ENCODE measurements around the gene COL5A2. TPM values are rescaled to one million over a fixed set of nuclear protein-coding genes. Genes with fewer than 3 reads are reported as not detected.

The COL5A2 gene
- total and polyA plus RNA-seq, 9 of the 15 experiments (the other 6 are each of a cell fraction or from before 2014, with no cell fraction given): 0.01 to 0.54 (median 0.19) TPM

DNA sequence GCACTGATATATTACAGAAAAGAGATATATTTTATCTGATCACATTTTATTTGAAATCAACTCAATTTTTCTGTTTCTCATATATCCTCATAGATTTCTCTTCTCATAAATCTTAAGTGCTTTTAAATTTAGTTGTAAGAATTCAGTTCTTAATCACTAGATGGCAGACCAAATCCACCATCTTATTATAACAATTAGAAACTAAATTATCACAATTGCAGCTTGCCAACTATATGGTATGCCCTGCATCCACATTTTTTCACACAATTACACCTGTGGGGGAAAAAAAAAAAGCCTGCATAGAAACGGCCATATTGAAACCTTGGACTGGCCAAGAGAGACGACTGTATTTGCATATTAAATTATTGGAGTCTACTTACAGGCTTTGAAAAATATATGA lies 64.4 kb downstream of the COL5A2 start:
- intact Hi-C loops (cut with micrococcal nuclease): no loop called here
- CTCF ChIA-PET (ENCODE audit: low intra/inter-chr PET ratio): no interaction called here
- no peak for FAIRE-seq

DNA sequence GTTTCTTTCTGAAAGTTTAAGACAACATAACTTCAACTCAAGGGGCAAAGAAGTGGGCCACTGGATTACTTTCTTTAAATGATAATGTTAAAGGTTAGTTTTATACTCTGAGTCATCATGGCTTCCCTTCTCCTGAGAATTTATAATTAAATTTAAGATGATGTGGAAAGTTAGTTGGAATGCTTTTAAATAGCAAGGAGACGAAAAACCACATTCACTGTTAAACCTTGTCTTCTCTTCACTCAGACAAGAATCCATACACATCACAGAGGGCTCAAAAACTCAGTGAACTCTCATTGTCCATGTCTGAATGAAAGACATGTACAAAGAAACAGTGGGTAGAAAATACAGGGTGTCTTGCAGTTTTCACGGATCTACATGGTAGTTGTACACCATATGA lies 65.6 kb downstream of the COL5A2 start:
- H4K20me1 ChIP-seq (replicated peaks; ENCODE audit: control insufficient read depth, insufficient read depth, low read length): no peaks in the 10 kb centered on the region
- no peak overlapping the region for H3K4me3 ChIP-seq
- ChIA-PET POLR2A (no interaction called here), CTCF (ENCODE audit: low intra/inter-chr PET ratio) (no interaction called here)
- 8% methylated on average over 2 of the region's 2 CpGs for WGBS (ENCODE audit: insufficient coverage, low coverage, missing lambda C conversion rate)
- no peaks in the 10 kb centered on the region for H3K9me1 ChIP-seq (ENCODE audit: control insufficient read depth, insufficient read depth, low read length)
- H3K27me3 ChIP-seq (ENCODE audit: control insufficient read depth in 2 of 2, insufficient read depth in 2 of 2, low read length in 2 of 2): no peaks in the 10 kb centered on the region
- H3K4me1 ChIP-seq (replicated peaks in 1 of 2; ENCODE audit: control insufficient read depth in 2 of 2, insufficient read depth in 2 of 2, low read length in 2 of 2): no peaks in the 10 kb centered on the region
- in situ Hi-C loops (cut with MboI) (no loop called here), intact Hi-C loops (cut with micrococcal nuclease) (no loop called here)
- H3K79me2 ChIP-seq (ENCODE audit: control insufficient read depth, insufficient read depth, low read length): no peaks in the 10 kb centered on the region
- H3K27ac ChIP-seq (ENCODE audit: extremely low read depth, low read depth, low read length): no peak overlapping the region
- DNase-seq (ENCODE audit: extremely low read depth in 1 of 4, low spot score in 3 of 4) (no peak), ATAC-seq (no peak), FAIRE-seq (no peak)
- H3K9ac ChIP-seq (ENCODE audit: insufficient read depth in 1 of 2, low read depth in 2 of 2, low read length in 2 of 2): no peak overlapping the region
- H3K4me2 ChIP-seq (ENCODE audit: insufficient read depth, low read length): no peak overlapping the region
- no TSS peak for BruUV-seq (replicated peaks)
- no peak for TF ChIP-seq ZNF143 (CRISPR knock-in tag; IDR thresholded peaks at IDR 0.05)
- TF ChIP-seq TARDBP (IDR thresholded peaks at IDR 0.05): no peak
- TF ChIP-seq TBL1XR1 (IDR thresholded peaks at IDR 0.05; ENCODE audit: low read length in 2 of 2): no peak
- TF ChIP-seq POLR2G (IDR thresholded peaks at IDR 0.05; ENCODE audit: low read depth, low read length): no peak
- TF ChIP-seq, protein P1, sequence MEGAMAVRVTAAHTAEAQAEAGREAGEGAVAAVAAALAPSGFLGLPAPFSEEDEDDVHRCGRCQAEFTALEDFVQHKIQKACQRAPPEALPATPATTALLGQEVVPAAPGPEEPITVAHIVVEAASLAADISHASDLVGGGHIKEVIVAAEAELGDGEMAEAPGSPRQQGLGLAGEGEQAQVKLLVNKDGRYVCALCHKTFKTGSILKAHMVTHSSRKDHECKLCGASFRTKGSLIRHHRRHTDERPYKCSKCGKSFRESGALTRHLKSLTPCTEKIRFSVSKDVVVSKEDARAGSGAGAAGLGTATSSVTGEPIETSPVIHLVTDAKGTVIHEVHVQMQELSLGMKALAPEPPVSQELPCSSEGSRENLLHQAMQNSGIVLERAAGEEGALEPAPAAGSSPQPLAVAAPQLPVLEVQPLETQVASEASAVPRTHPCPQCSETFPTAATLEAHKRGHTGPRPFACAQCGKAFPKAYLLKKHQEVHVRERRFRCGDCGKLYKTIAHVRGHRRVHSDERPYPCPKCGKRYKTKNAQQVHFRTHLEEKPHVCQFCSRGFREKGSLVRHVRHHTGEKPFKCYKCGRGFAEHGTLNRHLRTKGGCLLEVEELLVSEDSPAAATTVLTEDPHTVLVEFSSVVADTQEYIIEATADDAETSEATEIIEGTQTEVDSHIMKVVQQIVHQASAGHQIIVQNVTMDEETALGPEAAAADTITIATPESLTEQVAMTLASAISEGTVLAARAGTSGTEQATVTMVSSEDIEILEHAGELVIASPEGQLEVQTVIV (CRISPR knock-in tag; IDR thresholded peaks at IDR 0.05; ENCODE audit: borderline replicate concordance): no peak
- no peak for TF ChIP-seq TCF7L2 (IDR thresholded peaks at IDR 0.05; ENCODE audit: low read depth, low read length)
- TF ChIP-seq, protein P2, sequence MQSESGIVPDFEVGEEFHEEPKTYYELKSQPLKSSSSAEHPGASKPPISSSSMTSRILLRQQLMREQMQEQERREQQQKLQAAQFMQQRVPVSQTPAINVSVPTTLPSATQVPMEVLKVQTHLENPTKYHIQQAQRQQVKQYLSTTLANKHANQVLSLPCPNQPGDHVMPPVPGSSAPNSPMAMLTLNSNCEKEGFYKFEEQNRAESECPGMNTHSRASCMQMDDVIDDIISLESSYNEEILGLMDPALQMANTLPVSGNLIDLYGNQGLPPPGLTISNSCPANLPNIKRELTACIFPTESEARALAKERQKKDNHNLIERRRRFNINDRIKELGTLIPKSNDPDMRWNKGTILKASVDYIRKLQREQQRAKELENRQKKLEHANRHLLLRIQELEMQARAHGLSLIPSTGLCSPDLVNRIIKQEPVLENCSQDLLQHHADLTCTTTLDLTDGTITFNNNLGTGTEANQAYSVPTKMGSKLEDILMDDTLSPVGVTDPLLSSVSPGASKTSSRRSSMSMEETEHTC (IDR thresholded peaks at IDR 0.05): no peak
- TF ChIP-seq ZBTB17 (CRISPR knock-in tag; IDR thresholded peaks at IDR 0.05): no peak
- no peak for TF ChIP-seq NELFE (IDR thresholded peaks at IDR 0.05; ENCODE audit: insufficient read depth, insufficient read length)
- TF ChIP-seq MTF1 (CRISPR knock-in tag; IDR thresholded peaks at IDR 0.05; ENCODE audit: borderline replicate concordance): no peak
- TF ChIP-seq, protein P3, sequence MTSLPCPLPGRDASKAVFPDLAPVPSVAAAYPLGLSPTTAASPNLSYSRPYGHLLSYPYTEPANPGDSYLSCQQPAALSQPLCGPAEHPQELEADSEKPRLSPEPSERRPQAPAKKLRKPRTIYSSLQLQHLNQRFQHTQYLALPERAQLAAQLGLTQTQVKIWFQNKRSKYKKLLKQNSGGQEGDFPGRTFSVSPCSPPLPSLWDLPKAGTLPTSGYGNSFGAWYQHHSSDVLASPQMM (CRISPR knock-in tag; IDR thresholded peaks at IDR 0.05): no peak
- no peak overlapping the region for H2AFZ ChIP-seq (ENCODE audit: low read depth, low read length)
- no peaks in the 10 kb centered on the region for H3K9me3 ChIP-seq (replicated peaks; ENCODE audit: control insufficient read depth, insufficient read depth, low read depth, low read length)
- H3K36me3 ChIP-seq (ENCODE audit: control insufficient read depth, insufficient read depth, low read length): no peaks in the 10 kb centered on the region

More for the DNA sequence above, 64.4 kb downstream of the COL5A2 start:
- Histone ChIP-seq H3K4me3 (no peak overlapping the region), H3K9ac (ENCODE audit: insufficient read depth in 1 of 2, low read depth in 2 of 2, low read length in 2 of 2) (no peak overlapping the region), H3K27ac (ENCODE audit: extremely low read depth, low read depth, low read length) (no peak overlapping the region), H2AFZ (ENCODE audit: low read depth, low read length) (no peak overlapping the region), H3K4me2 (ENCODE audit: insufficient read depth, low read length) (no peak overlapping the region), H4K20me1 (replicated peaks; ENCODE audit: control insufficient read depth, insufficient read depth, low read length) (no peaks in the 10 kb centered on the region), H3K9me1 (ENCODE audit: control insufficient read depth, insufficient read depth, low read length) (no peaks in the 10 kb centered on the region), H3K79me2 (ENCODE audit: control insufficient read depth, insufficient read depth, low read length) (no peaks in the 10 kb centered on the region), H3K9me3 (replicated peaks; ENCODE audit: control insufficient read depth, insufficient read depth, low read depth, low read length) (no peaks in the 10 kb centered on the region), H3K4me1 (replicated peaks in 1 of 2; ENCODE audit: control insufficient read depth in 2 of 2, insufficient read depth in 2 of 2, low read length in 2 of 2) (no peaks in the 10 kb centered on the region), H3K27me3 (ENCODE audit: control insufficient read depth in 2 of 2, insufficient read depth in 2 of 2, low read length in 2 of 2) (no peaks in the 10 kb centered on the region), H3K36me3 (ENCODE audit: control insufficient read depth, insufficient read depth, low read length) (no peaks in the 10 kb centered on the region)
- WGBS (ENCODE audit: insufficient coverage, low coverage, missing lambda C conversion rate): 10% methylated on average over 2 of the region's 2 CpGs
- no peak for TF ChIP-seq POLR2B (IDR thresholded peaks at IDR 0.05; ENCODE audit: low read depth, partially characterized antibody)
- TF ChIP-seq RAD21 (CRISPR knock-in tag; conservative IDR thresholded peaks at IDR 0.05 in 1 of 2, IDR thresholded peaks at IDR 0.05 in 1 of 2): peak in 1 of 2 experiments; percentile 13; a peak in 1 of 4 replicates
- no peak for DNase-seq (ENCODE audit: extremely low read depth in 1 of 4, low spot score in 3 of 4)
- in situ Hi-C loops (cut with MboI): no loop called here
- POLR2A ChIA-PET: no interaction called here
- no TSS peak for BruUV-seq (replicated peaks)
- no peak for ATAC-seq
